ENCODE data around the gene C16orf86. TPM values are rescaled to one million over a fixed set of nuclear protein-coding genes. Genes with fewer than 3 reads are reported as not detected.
A peak's percentile ranks its signal among the peaks of the same experiment; 100 is the strongest.

C16orf86 gene
- total RNA-seq, 2 donors from 2014 or later: 1.5 to 1.8 TPM

DNA sequence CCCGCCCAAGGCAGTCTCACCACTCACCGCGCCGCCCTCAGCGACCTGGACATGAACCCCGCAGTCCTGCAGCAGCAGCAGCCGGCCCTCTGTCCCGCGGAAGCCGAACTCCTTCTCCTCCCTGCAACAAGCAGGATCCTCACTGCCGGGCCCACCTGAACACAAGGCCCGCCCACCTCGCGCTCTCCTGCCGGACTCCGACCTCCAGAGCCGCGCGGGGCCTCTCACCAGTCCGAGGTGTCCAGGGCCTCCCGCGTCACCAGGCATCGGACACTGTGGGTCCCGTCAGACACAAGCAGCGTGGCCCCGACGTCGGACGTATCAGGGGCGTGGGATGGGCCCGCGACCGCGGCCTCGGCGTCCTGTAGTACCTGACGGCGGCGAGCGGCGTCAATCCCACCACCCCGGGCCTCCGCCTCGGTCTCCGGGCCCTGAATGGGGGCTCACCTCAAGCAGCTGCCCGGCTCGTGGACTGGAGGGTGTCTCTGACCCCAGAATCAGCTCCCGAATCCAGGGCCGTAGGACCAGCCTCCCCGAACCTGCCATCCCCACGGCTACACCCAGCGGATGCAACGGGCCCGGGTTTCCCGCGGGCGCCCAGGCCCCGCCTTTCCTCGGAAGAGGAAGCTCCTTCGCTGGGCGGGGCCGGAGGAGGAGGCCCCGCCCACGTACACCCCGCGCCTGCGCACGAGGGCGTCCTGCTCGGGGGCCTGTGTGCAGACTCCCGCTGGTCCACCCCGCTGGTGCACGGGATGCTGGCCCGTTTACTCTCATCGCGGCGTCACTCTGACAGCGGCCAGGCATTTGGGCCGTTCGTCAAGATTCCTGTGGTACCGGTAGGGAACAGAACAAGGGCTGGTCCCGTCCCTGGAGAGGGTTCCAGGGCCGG is 6.7 kb upstream of the C16orf86 start, which contains the start of gene ACD:
ACD (minus strand) TSS at position 586 of the 889 bp plus-strand sequence; CDS start at position 546, 40 bp downstream.
- Mint-ChIP-seq H3K36me3 (ENCODE audit: low read depth) (peaks cover 45% of the 10 kb centered on the region), H3K4me3 (peak within 1 kb of the TSS; percentile 93), H3K4me1 (peaks cover 5% of the 10 kb centered on the region), H3K9me3 (no peaks in the 10 kb centered on the region), H3K27me3 (no peaks in the 10 kb centered on the region), H3K27ac (peak within 1 kb of the TSS; percentile 93)
- ATAC-seq (replicated peaks): peak; percentile 66

DNA sequence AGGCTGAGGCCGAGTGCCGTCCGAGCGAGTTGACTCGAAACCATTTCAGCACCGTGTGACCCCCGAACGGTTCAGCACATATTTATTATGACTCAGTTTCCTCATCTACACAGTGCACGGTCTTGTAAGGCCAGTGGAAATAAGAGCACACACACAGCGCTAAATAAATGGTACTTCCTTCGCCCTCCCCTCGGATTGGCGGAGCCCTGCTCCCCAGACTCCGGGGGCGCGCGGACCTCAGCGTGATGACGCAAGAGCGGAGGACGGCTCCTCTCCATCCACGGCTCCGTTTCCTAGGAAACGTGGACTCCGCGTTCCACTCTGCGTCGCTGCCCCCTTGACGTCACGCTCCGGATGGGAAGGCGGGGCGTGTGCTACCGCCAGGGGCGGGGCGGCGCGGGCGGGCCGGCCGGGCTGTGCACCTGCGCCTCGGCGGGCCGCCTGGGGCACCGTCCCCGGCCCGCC is 6.0 kb upstream of the C16orf86 start, which contains the start of gene PARD6A:
PARD6A (plus strand) TSS at position 397 of the 465 bp plus-strand sequence. CDS start 79 bp downstream, outside the sequence.
- no peaks in the 10 kb centered on the region for H3K27me3 Mint-ChIP-seq
- peak; percentile 92 for ATAC-seq (replicated peaks)
- peaks cover 9% of the 10 kb centered on the region for H3K4me1 Mint-ChIP-seq
- peak within 1 kb of the TSS; percentile 93 for H3K4me3 Mint-ChIP-seq
- H3K36me3 Mint-ChIP-seq (ENCODE audit: low read depth): peaks cover 39% of the 10 kb centered on the region
- no peaks in the 10 kb centered on the region for H3K9me3 Mint-ChIP-seq
- H3K27ac Mint-ChIP-seq: peak within 1 kb of the TSS; percentile 93

DNA sequence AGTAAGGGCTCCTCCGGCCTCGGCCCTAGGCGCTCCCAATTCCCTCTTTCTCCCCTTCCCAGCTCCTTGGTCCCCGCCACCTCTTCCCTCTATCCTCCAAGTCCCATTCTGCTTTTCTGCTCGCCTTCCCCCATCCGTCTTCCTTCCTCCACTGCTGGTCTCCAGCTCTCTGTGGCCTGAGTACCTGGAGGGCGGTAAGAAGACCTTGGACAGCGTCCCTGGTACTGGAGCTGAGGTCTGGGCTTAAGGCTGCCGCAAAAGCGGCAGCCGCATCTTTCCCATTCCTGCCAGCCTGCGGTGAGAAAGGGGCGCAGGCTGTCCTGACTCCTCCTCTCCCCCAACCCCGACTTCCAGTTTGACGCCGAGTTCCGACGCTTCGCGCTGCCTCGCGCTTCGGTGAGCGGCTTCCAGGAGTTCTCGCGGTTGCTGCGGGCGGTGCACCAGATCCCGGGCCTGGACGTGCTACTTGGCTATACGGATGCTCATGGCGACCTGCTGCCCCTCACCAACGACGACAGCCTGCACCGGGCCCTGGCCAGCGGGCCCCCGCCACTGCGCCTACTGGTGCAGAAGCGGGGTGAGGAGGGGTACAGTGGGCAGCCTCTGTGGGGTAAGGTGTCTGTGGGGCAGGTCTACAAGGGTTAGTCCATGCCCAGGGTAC is 5.4 kb upstream of the C16orf86 start:
- Mint-ChIP-seq H3K36me3 (ENCODE audit: low read depth) (peaks cover 33% of the 10 kb centered on the region), H3K4me3 (peak overlapping the region; percentile 93), H3K9me3 (no peaks in the 10 kb centered on the region), H3K27me3 (no peaks in the 10 kb centered on the region), H3K27ac (peak overlapping the region; percentile 93), H3K4me1 (peaks cover 9% of the 10 kb centered on the region)
- ATAC-seq (replicated peaks): no peak

DNA sequence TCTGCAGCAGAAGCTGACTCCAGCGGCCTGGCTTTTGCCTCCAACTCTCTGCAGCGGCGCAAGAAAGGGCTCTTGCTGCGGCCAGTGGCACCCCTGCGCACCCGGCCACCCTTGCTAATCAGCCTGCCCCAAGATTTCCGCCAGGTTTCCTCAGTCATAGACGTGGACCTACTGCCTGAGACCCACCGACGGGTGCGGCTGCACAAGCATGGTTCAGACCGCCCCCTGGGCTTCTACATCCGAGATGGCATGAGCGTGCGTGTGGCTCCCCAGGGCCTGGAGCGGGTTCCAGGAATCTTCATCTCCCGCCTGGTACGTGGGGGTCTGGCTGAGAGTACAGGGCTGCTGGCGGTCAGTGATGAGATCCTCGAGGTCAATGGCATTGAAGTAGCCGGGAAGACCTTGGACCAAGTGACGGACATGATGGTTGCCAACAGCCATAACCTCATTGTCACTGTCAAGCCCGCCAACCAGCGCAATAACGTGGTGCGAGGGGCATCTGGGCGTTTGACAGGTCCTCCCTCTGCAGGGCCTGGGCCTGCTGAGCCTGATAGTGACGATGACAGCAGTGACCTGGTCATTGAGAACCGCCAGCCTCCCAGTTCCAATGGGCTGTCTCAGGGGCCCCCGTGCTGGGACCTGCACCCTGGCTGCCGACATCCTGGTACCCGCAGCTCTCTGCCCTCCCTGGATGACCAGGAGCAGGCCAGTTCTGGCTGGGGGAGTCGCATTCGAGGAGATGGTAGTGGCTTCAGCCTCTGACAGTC is 4.5 kb upstream of the C16orf86 start:
- H3K4me1 Mint-ChIP-seq: peaks cover 9% of the 10 kb centered on the region
- H3K36me3 Mint-ChIP-seq (ENCODE audit: low read depth): peaks cover 33% of the 10 kb centered on the region
- no peak for ATAC-seq (replicated peaks)
- no peak overlapping the region for H3K27ac Mint-ChIP-seq
- H3K4me3 Mint-ChIP-seq: peak overlapping the region; percentile 93
- no peaks in the 10 kb centered on the region for H3K27me3 Mint-ChIP-seq
- no peaks in the 10 kb centered on the region for H3K9me3 Mint-ChIP-seq

DNA sequence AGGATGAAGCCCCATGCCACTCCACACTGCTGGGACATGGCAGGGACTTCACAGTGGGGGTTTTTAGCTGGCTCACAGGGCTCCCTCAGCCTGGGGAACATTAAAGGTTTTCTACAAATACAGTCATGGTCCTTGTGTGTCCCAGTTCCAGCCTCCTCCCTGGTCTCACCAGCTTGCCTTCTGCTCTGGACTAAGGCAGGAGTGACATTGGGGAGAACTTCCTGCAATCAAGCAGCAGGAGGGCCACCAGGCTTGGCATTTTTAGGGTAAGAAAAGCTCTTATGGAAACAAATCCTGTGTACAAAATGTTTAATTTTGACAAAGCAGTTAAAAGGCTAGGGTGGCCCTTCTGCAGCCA is 4.0 kb upstream of the C16orf86 start:
- Mint-ChIP-seq H3K27ac (no peak overlapping the region), H3K27me3 (no peaks in the 10 kb centered on the region), H3K36me3 (ENCODE audit: low read depth) (peaks cover 28% of the 10 kb centered on the region), H3K4me1 (peaks cover 9% of the 10 kb centered on the region), H3K4me3 (no peak overlapping the region), H3K9me3 (no peaks in the 10 kb centered on the region)
- no peak for ATAC-seq (replicated peaks)

DNA sequence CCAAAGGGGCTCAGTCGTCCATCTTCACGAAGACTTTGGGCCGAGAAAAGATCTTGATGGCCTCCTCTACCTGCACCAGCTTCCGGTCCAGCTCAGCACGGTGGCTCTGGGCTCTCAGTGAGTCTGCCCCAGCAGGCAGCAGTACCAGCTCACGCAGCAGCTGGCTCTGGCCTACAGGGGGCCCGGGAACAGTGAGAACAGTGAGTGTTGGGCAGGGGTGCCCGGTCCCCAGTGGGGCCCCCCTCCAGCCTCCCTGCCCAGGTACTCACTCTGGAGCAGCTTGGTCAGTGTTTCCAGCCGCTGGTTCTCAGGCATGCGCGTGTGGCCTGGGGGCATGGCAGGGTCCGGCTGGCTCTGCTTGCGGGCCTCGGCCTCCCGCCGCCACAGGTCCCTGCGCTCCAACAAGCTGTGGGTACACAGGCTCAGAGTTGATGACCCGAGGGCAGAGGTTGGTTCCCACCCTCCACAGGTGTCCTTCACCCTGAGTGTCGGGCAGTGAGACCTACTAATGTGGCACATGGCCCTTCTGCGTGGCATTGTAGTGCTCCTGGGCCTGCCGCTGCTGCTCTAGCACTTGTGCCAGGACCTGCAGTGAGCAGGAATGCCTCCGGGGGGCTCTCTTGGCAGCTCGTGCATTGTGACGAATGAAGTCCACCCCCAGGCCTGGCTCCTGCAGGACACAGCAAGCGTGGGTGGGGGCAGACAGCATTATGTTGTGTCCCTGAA is 3.3 kb upstream of the C16orf86 start:
- Mint-ChIP-seq H3K9me3 (no peaks in the 10 kb centered on the region), H3K4me3 (no peak overlapping the region), H3K27me3 (no peaks in the 10 kb centered on the region), H3K36me3 (ENCODE audit: low read depth) (peaks cover 22% of the 10 kb centered on the region), H3K27ac (no peak overlapping the region), H3K4me1 (peaks cover 9% of the 10 kb centered on the region)
- ATAC-seq (replicated peaks): no peak

DNA sequence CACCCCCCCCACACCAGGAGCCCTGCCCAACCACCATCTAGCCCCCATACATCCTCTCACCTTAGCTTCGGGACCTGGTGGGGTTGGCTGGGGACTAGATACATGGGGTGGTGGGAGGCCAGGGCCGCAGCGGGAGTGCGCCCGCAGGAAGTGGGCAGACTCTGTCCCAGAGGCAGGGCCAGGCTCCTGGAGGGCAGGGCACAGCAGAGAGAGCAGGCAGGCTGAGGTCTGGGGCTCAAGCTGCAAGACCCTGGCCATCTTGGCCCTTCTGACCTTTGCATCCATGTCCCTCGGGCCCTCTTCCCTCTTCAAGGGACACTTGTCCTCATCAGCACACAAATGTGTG is 2.8 kb upstream of the C16orf86 start:
- Mint-ChIP-seq H3K27ac (peak overlapping the region; percentile 6), H3K36me3 (ENCODE audit: low read depth) (peaks cover 16% of the 10 kb centered on the region), H3K27me3 (no peaks in the 10 kb centered on the region), H3K4me3 (no peak overlapping the region), H3K9me3 (no peaks in the 10 kb centered on the region), H3K4me1 (peaks cover 9% of the 10 kb centered on the region)
- ATAC-seq (replicated peaks): no peak

DNA sequence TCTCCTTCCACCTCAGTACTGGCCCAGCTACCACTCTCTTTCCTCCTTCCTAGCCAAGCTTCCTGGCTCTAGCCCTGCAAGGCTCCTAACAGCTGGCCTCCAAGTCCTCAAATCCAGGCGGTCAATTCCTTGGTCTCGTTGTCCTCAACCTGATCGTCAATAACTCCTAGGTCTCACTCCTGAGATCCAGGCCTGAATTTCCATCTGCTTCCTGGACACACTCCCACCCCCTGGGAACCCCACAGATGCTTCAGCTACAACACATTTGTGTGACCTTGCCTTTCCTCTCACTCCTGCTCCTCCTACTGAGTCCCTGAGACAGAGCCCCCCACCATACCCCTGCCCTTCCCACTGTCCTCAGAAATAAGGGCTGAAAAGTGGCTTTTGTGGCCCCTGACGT is 2.4 kb upstream of the C16orf86 start:
- H3K4me1 Mint-ChIP-seq: peaks cover 9% of the 10 kb centered on the region
- H3K4me3 Mint-ChIP-seq: no peak overlapping the region
- peak overlapping the region; percentile 6 for H3K27ac Mint-ChIP-seq
- H3K9me3 Mint-ChIP-seq: no peaks in the 10 kb centered on the region
- H3K36me3 Mint-ChIP-seq (ENCODE audit: low read depth): peaks cover 12% of the 10 kb centered on the region
- no peaks in the 10 kb centered on the region for H3K27me3 Mint-ChIP-seq
- ATAC-seq (replicated peaks): no peak

DNA sequence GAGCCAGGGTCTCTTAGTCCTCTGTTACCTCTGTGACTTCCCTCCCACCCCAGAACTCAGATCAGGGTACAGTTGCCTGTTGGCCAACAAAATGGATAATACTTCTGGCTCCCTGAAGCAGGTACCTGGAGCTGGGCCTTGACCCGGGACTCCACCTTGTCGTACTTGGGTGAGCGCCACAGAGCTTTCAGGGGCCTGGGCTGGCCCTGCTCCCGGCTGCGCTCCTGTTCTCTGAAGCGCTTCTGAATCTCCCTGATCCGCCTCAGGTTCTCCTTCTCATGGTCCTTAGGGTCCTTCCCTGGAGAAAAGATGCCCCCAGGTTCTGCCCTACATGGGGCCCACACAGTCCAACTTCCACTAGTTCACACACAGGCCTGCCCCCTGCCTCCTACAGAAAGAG is 1.7 kb upstream of the C16orf86 start:
- Mint-ChIP-seq H3K27ac (no peak overlapping the region), H3K36me3 (ENCODE audit: low read depth) (peaks cover 6% of the 10 kb centered on the region), H3K4me1 (peaks cover 13% of the 10 kb centered on the region), H3K4me3 (no peak overlapping the region), H3K9me3 (no peaks in the 10 kb centered on the region), H3K27me3 (no peaks in the 10 kb centered on the region)
- ATAC-seq (replicated peaks): no peak

DNA sequence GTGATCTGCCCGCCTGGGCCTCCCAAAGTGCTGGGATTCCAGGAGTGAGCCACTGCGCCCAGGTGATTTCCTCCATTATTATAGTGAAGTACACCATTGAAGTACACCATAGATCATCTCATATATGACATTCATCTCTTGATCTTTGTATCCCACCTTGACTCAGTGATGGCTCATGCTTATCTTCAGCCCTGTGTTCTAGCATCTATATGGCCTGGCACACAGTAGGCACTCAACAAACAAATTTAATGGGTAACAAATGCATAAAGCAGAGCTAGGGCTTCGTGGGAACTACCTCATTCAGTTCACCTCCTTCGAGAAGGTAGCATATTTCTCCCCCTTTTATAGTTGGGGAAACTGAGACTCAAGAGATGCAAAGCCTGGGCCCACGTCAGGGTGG is 1.0 kb upstream of the C16orf86 start:
- Mint-ChIP-seq H3K9me3 (no peaks in the 10 kb centered on the region), H3K4me3 (peak overlapping the region; percentile 77), H3K27ac (peak overlapping the region; percentile 73), H3K27me3 (no peaks in the 10 kb centered on the region), H3K4me1 (peaks cover 14% of the 10 kb centered on the region), H3K36me3 (ENCODE audit: low read depth) (peaks cover 2% of the 10 kb centered on the region)
- no peak for ATAC-seq (replicated peaks)

DNA sequence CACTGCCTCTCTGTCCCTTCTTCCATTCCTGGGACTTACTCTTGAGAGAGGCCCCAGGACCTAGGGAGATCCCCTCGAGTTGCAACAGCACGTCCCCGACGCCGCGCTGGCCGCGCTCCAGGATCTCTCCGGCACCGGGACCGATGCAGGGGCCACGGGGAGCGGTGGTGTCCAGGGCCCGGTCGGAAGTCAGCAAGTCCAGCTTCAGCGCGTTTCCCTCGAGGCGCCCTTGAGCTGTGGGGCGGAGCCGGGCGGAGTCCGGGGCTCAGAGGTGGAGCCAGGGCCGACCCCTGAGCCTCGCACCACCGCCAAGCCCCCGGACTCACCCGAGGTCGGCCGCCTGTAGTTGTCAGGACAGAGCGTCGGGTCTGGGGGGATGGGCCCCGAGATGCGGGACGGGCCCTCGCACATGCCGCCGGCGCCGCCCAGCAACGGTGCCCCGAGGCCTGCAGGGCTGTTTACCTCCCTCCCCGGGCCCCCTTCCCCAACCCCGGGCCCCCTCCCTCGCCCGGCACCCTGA is 522 bp upstream of the C16orf86 start:
- Mint-ChIP-seq H3K4me1 (peaks cover 14% of the 10 kb centered on the region), H3K36me3 (ENCODE audit: low read depth) (no peaks in the 10 kb centered on the region)
- ATAC-seq (replicated peaks): peak; percentile 25

DNA sequence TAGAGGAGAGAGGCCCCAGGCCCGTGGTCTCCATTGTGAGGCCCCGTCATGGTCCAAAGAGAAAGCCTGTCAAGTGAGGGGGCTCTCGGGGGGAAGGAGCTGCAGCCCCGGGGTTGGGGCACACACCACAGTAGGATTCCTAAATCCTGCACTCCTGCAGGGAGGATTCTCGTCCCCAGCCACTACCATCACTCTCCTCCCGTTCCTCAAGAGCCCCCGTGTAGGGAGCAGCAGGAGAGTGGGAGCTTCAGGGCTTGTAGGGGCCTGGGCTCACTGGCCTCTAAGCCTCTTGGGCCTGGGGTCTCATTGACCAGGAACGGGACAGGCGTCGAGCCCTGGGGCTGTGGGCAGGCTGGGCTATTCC is 821 bp downstream of the C16orf86 start:
- Mint-ChIP-seq H3K36me3 (ENCODE audit: low read depth) (no peaks in the 10 kb centered on the region), H3K27me3 (no peaks in the 10 kb centered on the region), H3K9me3 (no peaks in the 10 kb centered on the region), H3K4me3 (peak overlapping the region; percentile 77), H3K4me1 (peaks cover 14% of the 10 kb centered on the region), H3K27ac (peak overlapping the region; percentile 54)
- no peak for ATAC-seq (replicated peaks)

More for the DNA sequence above, 522 bp upstream of the C16orf86 start:
- Mint-ChIP-seq H3K27me3 (no peaks in the 10 kb centered on the region), H3K27ac (peak overlapping the region; percentile 73), H3K9me3 (no peaks in the 10 kb centered on the region), H3K4me3 (peak overlapping the region; percentile 77)

DNA sequence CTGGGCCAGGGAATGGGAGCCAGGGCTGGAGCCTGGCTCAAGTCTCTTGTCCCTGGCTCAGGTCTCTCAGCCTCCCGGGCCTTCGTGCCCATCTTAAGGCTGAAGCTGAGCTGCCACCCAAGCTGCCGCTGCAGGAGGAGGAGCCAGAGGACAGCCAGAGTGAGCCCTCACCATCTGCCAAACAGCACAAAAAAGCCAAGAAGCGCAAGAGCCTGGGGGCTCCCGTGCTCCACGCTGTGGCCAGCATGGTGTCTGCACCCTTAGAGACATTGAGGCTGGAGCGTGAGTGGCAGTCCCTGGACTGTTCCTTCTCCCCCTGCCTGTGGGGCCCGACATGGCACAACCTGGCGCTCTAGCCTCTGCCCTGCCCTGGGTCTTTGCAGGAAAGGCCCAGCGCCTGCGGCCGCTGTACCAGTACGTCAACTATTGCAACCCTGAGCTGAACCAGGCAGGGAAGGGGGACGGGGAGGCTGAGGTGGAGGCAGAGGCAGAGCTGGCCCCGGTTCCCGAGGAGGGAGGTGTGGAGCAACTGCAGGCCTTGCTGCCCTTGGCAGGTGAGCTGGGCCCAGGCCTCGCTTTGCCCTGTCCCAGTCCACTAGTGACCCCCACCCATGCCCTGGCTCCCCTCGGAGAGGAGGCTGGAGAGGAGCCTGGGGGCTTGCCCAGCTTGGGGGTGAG is 1.3 kb downstream of the C16orf86 start:
- Mint-ChIP-seq H3K4me1 (peaks cover 14% of the 10 kb centered on the region), H3K36me3 (ENCODE audit: low read depth) (no peaks in the 10 kb centered on the region), H3K27me3 (no peaks in the 10 kb centered on the region), H3K4me3 (peak overlapping the region; percentile 77), H3K9me3 (no peaks in the 10 kb centered on the region), H3K27ac (no peak overlapping the region)
- ATAC-seq (replicated peaks): peak; percentile 82
